ENCODE measurements around the gene ZNF593OS.

The ZNF593OS gene

GRCh38 chr1:26182383-26182696, 10.7 kb upstream of the ZNF593OS start:
- no peak for DNase-seq

- DNase-seq, result no peak
Measured at GRCh38 chr1:26181586-26182382, 10.2 kb upstream of the ZNF593OS start.

GRCh38 chr1:26180010-26180506, 8.4 kb upstream of the ZNF593OS start:
- DNase-seq, result no peak

- no peak for DNase-seq
Measured at GRCh38 chr1:26177182-26177684, 5.6 kb upstream of the ZNF593OS start, which contains the start of gene CNKSR1. TSS of gene CNKSR1 (plus strand) at chr1:26177491. CDS start at chr1:26177548, 57 bp downstream.

GRCh38 chr1:26175346-26175745, 3.7 kb upstream of the ZNF593OS start:
- DNase-seq, result no peak

GRCh38 chr1:26170472-26170821, 1.2 kb downstream of the ZNF593OS start:
- DNase-seq, result no peak

GRCh38 chr1:26169669-26170471, 1.8 kb downstream of the ZNF593OS start, which contains the start of gene ZNF593:
TSS of gene ZNF593 (plus strand) at chr1:26169908. CDS start at chr1:26169984, 76 bp downstream.
- DNase-seq, result peak; percentile 75 to 82

GRCh38 chr1:26169198-26169554, 2.5 kb downstream of the ZNF593OS start:
- no peak for DNase-seq

GRCh38 chr1:26168410-26169197, 3.0 kb downstream of the ZNF593OS start, which contains the start of gene C1orf232:
TSS of gene C1orf232 (minus strand) at chr1:26168963. CDS start at chr1:26168499, 464 bp downstream.
- DNase-seq, result no peak

- no peak for DNase-seq
Measured at GRCh38 chr1:26166719-26167281, 4.8 kb downstream of the ZNF593OS start.

- no peak for DNase-seq
Measured at GRCh38 chr1:26164861-26165842, 6.5 kb downstream of the ZNF593OS start.

GRCh38 chr1:26164036-26164860, 7.4 kb downstream of the ZNF593OS start:
- DNase-seq, result peak; percentile 33 to 35

GRCh38 chr1:26163684-26164035, 8.0 kb downstream of the ZNF593OS start:
- DNase-seq, result no peak

GRCh38 chr1:26162220-26162709, 9.4 kb downstream of the ZNF593OS start:
- DNase-seq, result no peak

GRCh38 chr1:26161415-26162219, 10.0 kb downstream of the ZNF593OS start:
- DNase-seq, result peak in 1 of 2 experiments; percentile 23

GRCh38 chr1:26160527-26161414, 10.9 kb downstream of the ZNF593OS start:
- no peak for DNase-seq

- DNase-seq, result no peak
Measured at GRCh38 chr1:26159743-26160039, 11.9 kb downstream of the ZNF593OS start.
